GM10847 (cell line): Measurements from ENCODE around the gene GPX3.

Experiments used
- POLR2A ChIP-seq: IDR thresholded peaks from 2 replicates; pipeline ENCODE4 v1.6.1; 2011; ENCODE audit not compliant: insufficient read length; ENCODE audit errors: extremely low read depth

The GPX3 gene

GRCh38 chr5:151005950-151006576 lies 14.3 kb upstream of the GPX3 start:
- TF ChIP-seq POLR2A, result no peak

GRCh38 chr5:151006704-151007334 lies 13.6 kb upstream of the GPX3 start:
- TF ChIP-seq POLR2A, result no peak

- TF ChIP-seq POLR2A, result no peak
Measured at GRCh38 chr5:151007430-151008209, 12.8 kb upstream of the GPX3 start.

- no peak for TF ChIP-seq POLR2A
Measured at GRCh38 chr5:151008210-151008491, 12.2 kb upstream of the GPX3 start.

GRCh38 chr5:151008906-151009305 lies 11.5 kb upstream of the GPX3 start:
- TF ChIP-seq POLR2A, result no peak

GRCh38 chr5:151012862-151013261 lies 7.5 kb upstream of the GPX3 start:
- no peak for TF ChIP-seq POLR2A

- no peak for TF ChIP-seq POLR2A
Measured at GRCh38 chr5:151014680-151015343, 5.6 kb upstream of the GPX3 start.

- TF ChIP-seq POLR2A, result no peak
Measured at GRCh38 chr5:151015974-151016587, 4.3 kb upstream of the GPX3 start.

GRCh38 chr5:151016700-151017099 lies 3.7 kb upstream of the GPX3 start:
- TF ChIP-seq POLR2A, result no peak

GRCh38 chr5:151017897-151018296 lies 2.5 kb upstream of the GPX3 start:
- TF ChIP-seq POLR2A, result no peak

- TF ChIP-seq POLR2A, result no peak
Measured at GRCh38 chr5:151018846-151019245, 1.5 kb upstream of the GPX3 start.

GRCh38 chr5:151019331-151019730 lies 1.1 kb upstream of the GPX3 start:
- no peak for TF ChIP-seq POLR2A

- TF ChIP-seq POLR2A, result no peak
Measured at GRCh38 chr5:151021746-151022145, 1.4 kb downstream of the GPX3 start.

GRCh38 chr5:151022511-151023018 lies 2.2 kb downstream of the GPX3 start:
- TF ChIP-seq POLR2A, result no peak

GRCh38 chr5:151023047-151023615 lies 2.7 kb downstream of the GPX3 start:
- no peak for TF ChIP-seq POLR2A
